ENCODE data around the gene FAM163B.

FAM163B gene

DNA sequence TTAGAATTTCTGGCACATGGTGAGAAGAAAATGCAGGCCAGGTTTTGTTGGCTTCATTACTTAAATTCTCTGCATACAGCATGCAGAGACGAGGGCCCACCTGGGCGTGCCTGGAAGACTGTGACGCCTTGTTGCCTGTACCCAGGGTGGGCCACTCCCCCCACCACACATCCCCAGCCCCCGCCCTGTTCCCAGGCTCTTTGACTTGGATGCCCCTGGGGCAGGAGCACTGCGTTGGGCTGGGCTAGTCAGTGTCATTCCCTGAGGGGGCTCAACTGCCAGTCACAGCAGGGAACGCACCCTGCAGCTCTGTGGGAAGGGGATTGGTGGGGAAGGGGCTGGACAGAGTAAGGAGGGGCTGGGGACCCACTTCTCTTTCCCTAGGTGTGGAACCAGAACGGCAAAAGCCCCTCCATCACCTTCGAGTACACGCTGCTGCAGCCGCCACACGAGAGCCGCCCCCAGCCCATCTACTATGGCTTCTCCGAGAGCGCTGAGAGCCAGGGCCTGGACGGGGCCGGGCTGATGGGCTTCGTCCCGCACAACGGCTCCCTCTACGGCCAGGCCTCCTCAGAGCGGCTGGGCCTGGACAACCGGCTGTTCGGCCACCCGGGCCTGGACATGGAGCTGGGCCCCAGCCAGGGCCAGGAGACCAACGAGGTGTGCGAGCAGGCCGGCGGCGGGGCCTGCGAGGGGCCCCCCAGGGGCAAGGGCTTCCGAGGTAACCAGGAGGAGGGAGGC is 55.0 kb downstream of the FAM163B start:
- no peak overlapping the region for H3K4me3 ChIP-seq (ENCODE audit: control insufficient read depth, low read depth, low read length)

DNA sequence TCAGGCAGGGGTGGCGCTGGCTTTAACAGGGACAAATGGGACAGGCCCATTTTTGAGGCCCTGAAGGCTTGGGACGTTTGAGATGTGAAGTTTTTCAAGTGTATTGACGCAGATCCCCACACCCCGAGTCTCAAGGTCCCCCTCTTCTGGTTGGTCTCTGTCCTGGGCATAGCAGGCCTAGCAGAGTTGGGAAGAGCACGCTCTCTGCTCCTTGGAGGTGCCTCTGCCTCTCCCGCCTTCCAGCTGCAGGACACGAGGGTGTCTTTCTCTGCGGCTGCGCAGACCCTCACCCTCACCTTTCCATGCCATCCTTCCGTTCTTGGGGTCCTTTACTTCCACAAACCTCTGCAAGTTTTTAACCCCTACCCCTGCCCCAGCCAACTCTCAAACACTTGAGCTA is 56.1 kb downstream of the FAM163B start:
- no peak overlapping the region for H3K4me3 ChIP-seq (ENCODE audit: control insufficient read depth, low read depth, low read length)
- TF ChIP-seq, protein P1, sequence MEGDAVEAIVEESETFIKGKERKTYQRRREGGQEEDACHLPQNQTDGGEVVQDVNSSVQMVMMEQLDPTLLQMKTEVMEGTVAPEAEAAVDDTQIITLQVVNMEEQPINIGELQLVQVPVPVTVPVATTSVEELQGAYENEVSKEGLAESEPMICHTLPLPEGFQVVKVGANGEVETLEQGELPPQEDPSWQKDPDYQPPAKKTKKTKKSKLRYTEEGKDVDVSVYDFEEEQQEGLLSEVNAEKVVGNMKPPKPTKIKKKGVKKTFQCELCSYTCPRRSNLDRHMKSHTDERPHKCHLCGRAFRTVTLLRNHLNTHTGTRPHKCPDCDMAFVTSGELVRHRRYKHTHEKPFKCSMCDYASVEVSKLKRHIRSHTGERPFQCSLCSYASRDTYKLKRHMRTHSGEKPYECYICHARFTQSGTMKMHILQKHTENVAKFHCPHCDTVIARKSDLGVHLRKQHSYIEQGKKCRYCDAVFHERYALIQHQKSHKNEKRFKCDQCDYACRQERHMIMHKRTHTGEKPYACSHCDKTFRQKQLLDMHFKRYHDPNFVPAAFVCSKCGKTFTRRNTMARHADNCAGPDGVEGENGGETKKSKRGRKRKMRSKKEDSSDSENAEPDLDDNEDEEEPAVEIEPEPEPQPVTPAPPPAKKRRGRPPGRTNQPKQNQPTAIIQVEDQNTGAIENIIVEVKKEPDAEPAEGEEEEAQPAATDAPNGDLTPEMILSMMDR (IDR thresholded peaks at IDR 0.05; ENCODE audit: control insufficient read depth, insufficient read depth, low read depth, low read length, missing control alignments) = no peak
- no peak for DNase-seq (ENCODE audit: low read depth)

More for the DNA sequence above, 55.0 kb downstream of the FAM163B start:
- no peak for DNase-seq (ENCODE audit: low read depth)
- TF ChIP-seq, protein P1 (IDR thresholded peaks at IDR 0.05; ENCODE audit: control insufficient read depth, insufficient read depth, low read depth, low read length, missing control alignments) = no peak

DNA sequence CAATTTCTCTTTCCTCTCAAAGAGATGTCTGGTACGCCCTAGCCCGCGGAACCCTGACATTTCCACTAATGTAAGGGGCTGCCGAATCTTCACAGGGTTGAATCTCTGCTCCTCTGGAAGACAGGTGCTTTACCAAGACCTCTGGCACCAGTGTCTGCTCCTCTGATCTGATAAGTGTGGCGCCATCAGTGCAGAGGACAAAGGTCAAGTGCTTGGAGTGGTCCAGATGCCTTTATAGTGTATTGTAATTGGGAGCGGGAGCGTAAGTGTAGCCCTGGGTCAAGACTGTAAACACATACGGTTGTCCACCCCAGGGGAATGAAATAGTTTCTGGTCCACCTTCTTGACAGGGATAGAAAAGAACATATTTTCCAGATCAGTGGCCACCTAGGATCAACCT is 57.0 kb downstream of the FAM163B start:
- no peak for DNase-seq (ENCODE audit: low read depth)
- H3K4me3 ChIP-seq (ENCODE audit: control insufficient read depth, low read depth, low read length) = no peak overlapping the region
- TF ChIP-seq, protein P1 (IDR thresholded peaks at IDR 0.05; ENCODE audit: control insufficient read depth, insufficient read depth, low read depth, low read length, missing control alignments) = no peak

DNA sequence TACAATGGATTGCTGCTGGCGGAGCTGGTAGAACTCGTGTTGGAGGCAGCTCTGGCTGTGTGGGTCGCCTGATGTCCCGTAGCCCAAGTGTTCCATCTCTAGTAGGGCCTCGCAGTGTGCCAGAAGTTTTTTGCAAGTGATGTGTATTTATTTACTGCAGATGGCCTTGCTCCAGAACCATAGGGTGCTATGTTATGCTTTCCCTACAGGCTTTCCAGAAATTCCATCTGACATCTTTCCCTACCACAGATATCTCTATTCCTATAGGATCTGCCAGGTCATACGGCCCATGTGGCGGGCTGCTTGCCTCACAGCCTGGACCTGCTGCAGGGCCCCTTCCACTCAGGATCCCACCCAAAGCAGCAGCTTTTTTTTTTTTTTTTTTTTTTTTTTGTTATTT is 57.7 kb downstream of the FAM163B start:
- DNase-seq (ENCODE audit: low read depth) = no peak
- H3K4me3 ChIP-seq (ENCODE audit: control insufficient read depth, low read depth, low read length) = no peak overlapping the region
- TF ChIP-seq, protein P1 (IDR thresholded peaks at IDR 0.05; ENCODE audit: control insufficient read depth, insufficient read depth, low read depth, low read length, missing control alignments) = no peak

DNA sequence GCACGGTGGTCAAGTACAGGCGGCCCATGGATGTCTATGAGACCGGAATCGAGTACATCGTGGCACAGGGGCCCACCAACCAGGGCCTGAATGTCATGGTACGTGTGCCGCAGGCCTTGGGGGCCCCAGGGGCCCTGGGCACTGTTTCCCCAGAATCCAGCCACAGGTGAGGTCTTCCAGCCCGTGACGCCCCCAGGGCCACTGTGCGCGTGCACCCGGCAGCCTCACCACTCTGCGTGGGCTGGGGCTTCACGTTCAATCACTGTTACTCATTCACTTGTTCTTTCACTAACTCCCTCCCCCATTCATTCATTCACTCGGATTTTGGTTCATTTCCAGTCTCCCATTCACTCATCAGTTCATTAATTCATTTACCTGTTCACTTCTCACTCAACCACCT is 62.1 kb downstream of the FAM163B start:
- TF ChIP-seq, protein P1 (IDR thresholded peaks at IDR 0.05; ENCODE audit: control insufficient read depth, insufficient read depth, low read depth, low read length, missing control alignments) = no peak

DNA sequence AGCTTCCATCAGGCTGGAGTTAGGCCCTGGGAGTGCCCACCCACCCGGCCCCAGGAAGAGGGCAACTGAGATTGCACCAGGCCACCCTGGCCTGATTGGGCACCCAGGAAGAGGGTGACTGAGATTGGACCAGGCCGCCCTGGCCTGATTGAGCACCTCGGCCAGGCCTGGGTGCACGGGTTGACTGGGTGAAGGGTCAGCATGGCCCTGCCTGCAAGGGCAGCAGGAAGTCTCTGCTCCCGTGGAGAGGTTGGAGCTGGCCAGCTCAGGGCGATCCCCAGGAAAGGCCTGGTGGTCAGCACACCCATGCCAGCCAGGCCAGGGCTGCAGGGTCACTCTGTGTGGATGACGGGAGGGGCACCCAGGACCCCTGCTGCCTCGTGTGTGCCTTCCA is 62.9 kb downstream of the FAM163B start:
- no peak for DNase-seq (ENCODE audit: low read depth)
- no peak overlapping the region for H3K4me3 ChIP-seq (ENCODE audit: control insufficient read depth, low read depth, low read length)
- TF ChIP-seq, protein P1 (IDR thresholded peaks at IDR 0.05; ENCODE audit: control insufficient read depth, insufficient read depth, low read depth, low read length, missing control alignments) = no peak

More for the DNA sequence above, 62.1 kb downstream of the FAM163B start:
- no peak for DNase-seq (ENCODE audit: low read depth)
- no peak overlapping the region for H3K4me3 ChIP-seq (ENCODE audit: control insufficient read depth, low read depth, low read length)
